Stimulated activated naive CD8-positive, alpha-beta T cell treated with anti-CD3 and anti-CD28 coated beads, Interleukin-15, Interleukin-2, amounts not matched to agents 100 ng/mL and 50 ng/mL, for 24 hours (primary cell): ENCODE data around the gene SERPINA5.
"Not testable (repeated sequence)": the region's sequence is repeated elsewhere in the genome, so short reads cannot be mapped to it uniquely, and the experiment has no call there.

Experiments
- H3K27ac Mint-ChIP-seq: one replicate; pipeline ENCODE4 v1.8.0; 2021; ENCODE audit warnings: mild to moderate bottlenecking, mixed read lengths
- H3K27me3 Mint-ChIP-seq: one replicate; pipeline ENCODE4 v1.8.0; 2021; ENCODE audit warnings: mixed read lengths
- H3K36me3 Mint-ChIP-seq: one replicate; pipeline ENCODE4 v1.8.0; 2021; ENCODE audit warnings: low read depth, mixed read lengths
- H3K4me1 Mint-ChIP-seq: one replicate; pipeline ENCODE4 v1.8.0; 2021; ENCODE audit warnings: low read depth, mixed read lengths
- H3K4me3 Mint-ChIP-seq: one replicate; pipeline ENCODE4 v1.8.0; 2021; ENCODE audit warnings: mild to moderate bottlenecking, mixed read lengths
- H3K9me3 Mint-ChIP-seq: one replicate; pipeline ENCODE4 v1.8.0; 2021; ENCODE audit warnings: mixed read lengths

SERPINA5 gene

DNA sequence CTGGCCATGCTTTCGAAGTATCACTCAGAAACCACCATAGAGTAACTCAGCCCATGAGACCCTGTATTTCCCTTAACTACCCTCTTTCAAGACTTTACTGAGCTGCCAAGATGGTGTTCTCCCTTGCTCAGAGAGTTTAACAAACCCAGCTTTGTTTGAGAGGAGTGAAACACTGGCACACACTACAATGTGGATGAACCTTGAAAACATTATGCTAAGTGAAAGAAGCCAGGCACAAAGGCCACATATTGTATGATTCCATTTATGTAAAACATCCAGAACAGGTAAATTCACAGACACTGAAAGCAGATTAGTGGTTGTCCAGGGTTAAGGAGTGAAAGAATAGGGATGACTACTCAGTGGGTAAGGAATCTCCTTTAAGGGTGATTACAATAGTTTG, 49.8 kb downstream of the SERPINA5 start:
- Mint-ChIP-seq H3K27me3 (peaks cover 14% of the 10 kb centered on the region), H3K4me3 (no peak overlapping the region), H3K27ac (no peak overlapping the region), H3K4me1 (no peaks in the 10 kb centered on the region), H3K36me3 (no peaks in the 10 kb centered on the region), H3K9me3 (no peaks in the 10 kb centered on the region)

DNA sequence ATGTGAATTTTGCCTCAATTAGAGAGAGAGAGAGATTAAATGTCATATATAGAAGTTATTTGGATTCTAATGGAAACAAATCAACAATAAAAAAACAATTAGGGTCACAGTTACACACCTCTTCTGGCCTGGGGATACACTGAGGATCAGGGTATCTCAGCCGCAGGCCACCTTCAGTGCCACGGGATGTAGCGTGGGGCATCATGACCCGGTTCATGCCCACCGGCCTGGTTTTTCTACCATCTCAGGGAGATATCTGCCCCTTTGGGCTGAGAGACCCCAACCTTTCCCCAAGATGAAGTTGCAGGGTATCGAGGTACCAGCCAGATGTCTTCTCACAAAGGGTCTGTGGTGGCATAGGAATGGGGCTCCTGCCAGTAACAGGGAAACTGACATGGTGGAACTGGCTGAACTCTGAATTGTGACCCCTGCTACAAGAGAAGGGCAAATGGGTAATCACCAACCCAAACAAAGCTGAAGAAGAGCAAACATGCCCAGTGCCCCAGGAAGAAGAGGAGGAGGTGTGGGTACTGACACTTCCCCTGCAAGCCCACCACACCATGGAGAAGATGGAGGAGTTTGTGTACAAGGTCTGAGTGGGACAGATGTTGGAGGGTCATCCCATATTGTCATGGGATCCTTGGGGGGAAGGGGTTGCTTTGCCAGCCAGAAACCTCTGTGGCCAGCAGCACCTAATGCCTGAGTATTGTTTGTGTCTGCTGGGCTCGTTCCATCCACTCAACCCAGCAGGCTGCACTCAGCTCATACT, 50.5 kb downstream of the SERPINA5 start:
- Mint-ChIP-seq H3K27ac (no peak overlapping the region), H3K36me3 (no peaks in the 10 kb centered on the region), H3K9me3 (no peaks in the 10 kb centered on the region), H3K4me1 (no peaks in the 10 kb centered on the region), H3K27me3 (peaks cover 14% of the 10 kb centered on the region), H3K4me3 (no peak overlapping the region)

DNA sequence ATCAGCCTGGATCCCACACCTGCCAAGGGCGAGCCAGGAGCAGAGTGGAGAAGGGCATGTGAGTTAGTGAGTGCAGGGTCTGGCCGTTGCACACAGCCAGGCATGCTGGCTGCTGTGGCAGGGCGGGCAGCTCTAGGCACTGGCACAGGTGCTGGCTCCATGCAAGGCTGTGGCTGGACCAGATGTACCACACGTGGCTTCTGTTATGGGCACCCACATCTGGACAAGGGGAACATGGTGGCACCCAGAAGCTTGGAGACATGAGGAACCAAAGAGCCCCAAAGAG, 51.0 kb downstream of the SERPINA5 start:
- peaks cover 14% of the 10 kb centered on the region for H3K27me3 Mint-ChIP-seq
- no peaks in the 10 kb centered on the region for H3K9me3 Mint-ChIP-seq
- no peaks in the 10 kb centered on the region for H3K4me1 Mint-ChIP-seq
- H3K27ac Mint-ChIP-seq: no peak overlapping the region
- H3K36me3 Mint-ChIP-seq: no peaks in the 10 kb centered on the region
- H3K4me3 Mint-ChIP-seq: no peak overlapping the region

DNA sequence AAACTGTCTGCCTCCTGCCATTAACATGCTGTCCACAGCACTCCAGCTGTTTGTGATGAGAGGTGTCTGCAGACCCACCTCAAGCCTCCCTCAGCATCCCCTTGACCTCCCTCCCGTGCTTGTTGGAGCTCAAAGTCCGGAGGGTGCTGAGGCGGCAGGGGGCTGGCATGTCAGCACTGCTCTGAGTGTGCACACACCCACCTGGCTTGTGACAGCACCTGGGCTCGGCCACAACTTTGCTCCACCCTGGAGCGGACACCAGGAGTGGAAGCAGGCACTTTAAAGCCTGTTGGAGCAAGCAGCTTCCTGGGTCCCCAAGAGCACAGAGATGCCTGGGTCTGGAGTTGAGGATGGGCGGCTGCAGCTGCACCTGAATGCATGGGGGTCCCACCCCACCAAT, 51.9 kb downstream of the SERPINA5 start:
- H3K27ac Mint-ChIP-seq: no peak overlapping the region
- no peaks in the 10 kb centered on the region for H3K36me3 Mint-ChIP-seq
- no peaks in the 10 kb centered on the region for H3K9me3 Mint-ChIP-seq
- no peak overlapping the region for H3K4me3 Mint-ChIP-seq
- H3K4me1 Mint-ChIP-seq: no peaks in the 10 kb centered on the region
- peaks cover 14% of the 10 kb centered on the region for H3K27me3 Mint-ChIP-seq

DNA sequence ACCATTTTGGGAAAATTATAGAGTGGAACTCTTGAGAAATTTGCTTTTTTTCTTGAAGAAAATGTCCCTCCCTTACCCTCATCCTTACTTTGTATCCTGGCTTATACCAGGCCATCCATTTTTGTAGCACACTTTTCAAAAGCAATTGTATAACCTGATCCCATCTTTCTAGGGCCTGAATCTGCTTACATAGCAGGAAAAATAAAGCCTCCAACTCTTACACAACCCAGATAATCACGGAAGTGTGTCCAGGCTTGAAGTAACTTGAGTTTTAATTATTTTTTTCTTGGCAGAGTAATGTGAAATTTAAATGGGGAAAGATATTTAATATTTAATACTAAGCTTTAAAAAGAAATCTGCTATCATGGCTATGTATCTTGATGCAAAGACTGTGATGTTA, 53.9 kb downstream of the SERPINA5 start:
- Mint-ChIP-seq H3K27me3 (peaks cover 4% of the 10 kb centered on the region), H3K27ac (no peak overlapping the region), H3K9me3 (no peaks in the 10 kb centered on the region)

DNA sequence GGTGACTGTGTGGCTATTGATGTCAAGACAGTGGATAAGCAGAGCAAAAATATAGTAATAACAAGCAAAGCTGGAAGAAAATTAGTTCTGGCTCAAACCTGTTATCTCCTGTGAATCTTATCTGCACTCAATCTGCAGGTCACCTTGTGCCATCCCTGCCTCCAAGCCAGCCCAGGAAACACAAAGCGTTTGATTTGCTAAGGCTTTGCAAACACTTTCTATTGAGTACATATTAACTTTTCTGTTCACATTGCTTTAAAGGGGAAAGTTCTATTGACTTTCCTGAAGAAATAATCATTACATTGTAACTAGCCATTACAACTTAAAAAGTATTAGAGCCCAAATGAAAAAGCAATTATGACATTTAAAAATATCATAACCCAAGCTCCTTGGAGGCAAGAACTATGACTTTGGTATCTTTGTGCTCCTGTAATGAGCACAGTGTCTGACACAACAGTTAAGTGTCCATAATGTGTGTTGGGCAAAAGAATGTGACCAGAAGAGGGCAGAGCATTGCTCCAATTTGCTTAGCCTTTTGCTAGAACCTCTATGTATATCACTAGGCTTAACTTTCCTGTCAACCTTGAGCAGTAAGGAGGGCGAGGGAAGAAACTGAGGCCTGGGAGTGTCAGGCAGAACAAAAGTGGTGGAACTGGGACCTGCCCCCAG, 55.7 kb downstream of the SERPINA5 start:
- Mint-ChIP-seq H3K4me3 (no peak overlapping the region), H3K9me3 (no peaks in the 10 kb centered on the region), H3K27me3 (no peaks in the 10 kb centered on the region), H3K36me3 (no peaks in the 10 kb centered on the region), H3K27ac (no peak overlapping the region), H3K4me1 (no peaks in the 10 kb centered on the region)

More for the DNA sequence above, 53.9 kb downstream of the SERPINA5 start:
- H3K4me3 Mint-ChIP-seq: no peak overlapping the region
- H3K4me1 Mint-ChIP-seq: no peaks in the 10 kb centered on the region
- no peaks in the 10 kb centered on the region for H3K36me3 Mint-ChIP-seq

DNA sequence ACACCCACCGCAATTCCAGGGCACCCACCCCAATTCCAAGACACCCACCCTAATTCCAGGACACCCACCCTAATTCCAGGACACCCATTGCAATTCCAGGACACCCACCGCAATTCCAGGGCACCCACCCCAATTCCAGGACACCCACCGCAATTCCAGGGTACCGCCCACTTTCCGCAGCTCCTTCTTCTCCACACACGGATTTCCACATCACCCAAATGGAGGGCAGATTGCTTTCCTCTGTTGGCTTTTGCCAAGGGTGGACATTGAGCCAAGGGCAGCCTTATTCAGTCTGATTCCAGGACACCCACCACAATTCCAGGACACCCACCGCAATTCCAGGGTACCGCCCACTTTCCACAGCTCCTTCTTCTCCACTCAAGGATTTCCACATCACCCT, 56.6 kb downstream of the SERPINA5 start:
- not testable (repeated sequence) for H3K36me3 Mint-ChIP-seq, H3K9me3 Mint-ChIP-seq, H3K4me1 Mint-ChIP-seq, H3K27ac Mint-ChIP-seq, H3K4me3 Mint-ChIP-seq, H3K27me3 Mint-ChIP-seq

DNA sequence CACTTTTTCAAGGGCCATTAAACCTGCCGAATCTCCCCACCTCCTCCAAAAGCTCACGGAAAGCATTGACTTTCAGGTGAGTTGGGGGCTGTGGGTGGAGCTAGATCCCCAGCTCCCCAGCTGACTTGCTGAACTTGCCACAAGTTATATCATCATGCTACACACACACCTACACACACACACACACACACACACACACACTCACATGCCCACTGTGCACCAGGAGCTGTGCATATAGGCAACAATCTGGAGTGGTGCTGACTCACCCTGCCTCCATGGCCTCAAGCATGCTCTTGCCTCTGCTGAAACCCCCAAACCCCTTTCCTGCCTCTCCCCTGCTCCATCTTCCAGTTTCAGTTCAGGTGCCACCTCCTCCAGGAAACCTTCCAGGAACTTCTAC, 57.1 kb downstream of the SERPINA5 start:
- no peaks in the 10 kb centered on the region for H3K9me3 Mint-ChIP-seq
- H3K4me3 Mint-ChIP-seq: no peak overlapping the region
- H3K27me3 Mint-ChIP-seq: no peaks in the 10 kb centered on the region
- no peaks in the 10 kb centered on the region for H3K36me3 Mint-ChIP-seq
- no peak overlapping the region for H3K27ac Mint-ChIP-seq
- no peaks in the 10 kb centered on the region for H3K4me1 Mint-ChIP-seq

DNA sequence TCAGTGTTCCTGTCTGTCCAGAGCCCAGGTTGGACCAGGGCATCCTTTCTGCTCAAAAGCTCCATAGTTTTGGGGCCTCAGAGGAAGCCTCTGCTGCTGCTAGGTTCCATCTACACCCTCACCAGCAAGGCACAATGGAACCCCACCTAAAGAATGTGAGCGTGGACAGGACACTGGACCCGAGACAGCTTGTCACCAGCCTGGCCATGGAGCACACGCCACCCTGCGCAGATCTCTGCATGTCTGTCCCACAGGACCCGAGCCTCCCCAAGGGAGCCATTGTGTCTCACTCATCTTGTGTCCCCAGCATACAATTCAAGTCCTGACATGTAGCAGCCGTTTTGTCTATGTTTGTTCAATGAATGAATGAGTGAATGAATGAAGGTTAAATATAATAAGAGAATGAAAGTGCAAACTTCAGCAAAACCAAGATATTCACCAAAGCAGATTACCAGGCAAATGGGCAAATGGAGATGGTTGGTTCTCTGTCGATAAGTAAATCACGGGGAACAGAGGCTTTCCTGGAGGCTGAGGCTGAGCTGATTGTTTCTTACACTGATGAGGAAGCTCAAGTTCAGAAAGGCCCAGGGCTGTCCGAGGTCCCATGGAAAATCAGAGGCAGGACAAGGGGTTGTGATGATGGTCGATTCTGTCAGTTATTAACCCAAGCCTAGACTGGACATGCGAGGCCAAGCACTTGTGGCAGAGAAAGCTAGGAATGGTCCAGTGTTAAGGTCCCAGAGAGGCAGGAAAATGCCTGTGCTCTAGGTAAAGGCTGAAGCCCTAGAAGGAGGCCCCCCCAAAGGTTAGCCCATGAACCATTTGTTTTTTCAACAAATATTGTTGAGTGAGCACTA, 58.0 kb downstream of the SERPINA5 start:
- Mint-ChIP-seq H3K27ac (no peak overlapping the region), H3K4me3 (no peak overlapping the region), H3K27me3 (no peaks in the 10 kb centered on the region), H3K9me3 (no peaks in the 10 kb centered on the region), H3K36me3 (no peaks in the 10 kb centered on the region), H3K4me1 (no peaks in the 10 kb centered on the region)

DNA sequence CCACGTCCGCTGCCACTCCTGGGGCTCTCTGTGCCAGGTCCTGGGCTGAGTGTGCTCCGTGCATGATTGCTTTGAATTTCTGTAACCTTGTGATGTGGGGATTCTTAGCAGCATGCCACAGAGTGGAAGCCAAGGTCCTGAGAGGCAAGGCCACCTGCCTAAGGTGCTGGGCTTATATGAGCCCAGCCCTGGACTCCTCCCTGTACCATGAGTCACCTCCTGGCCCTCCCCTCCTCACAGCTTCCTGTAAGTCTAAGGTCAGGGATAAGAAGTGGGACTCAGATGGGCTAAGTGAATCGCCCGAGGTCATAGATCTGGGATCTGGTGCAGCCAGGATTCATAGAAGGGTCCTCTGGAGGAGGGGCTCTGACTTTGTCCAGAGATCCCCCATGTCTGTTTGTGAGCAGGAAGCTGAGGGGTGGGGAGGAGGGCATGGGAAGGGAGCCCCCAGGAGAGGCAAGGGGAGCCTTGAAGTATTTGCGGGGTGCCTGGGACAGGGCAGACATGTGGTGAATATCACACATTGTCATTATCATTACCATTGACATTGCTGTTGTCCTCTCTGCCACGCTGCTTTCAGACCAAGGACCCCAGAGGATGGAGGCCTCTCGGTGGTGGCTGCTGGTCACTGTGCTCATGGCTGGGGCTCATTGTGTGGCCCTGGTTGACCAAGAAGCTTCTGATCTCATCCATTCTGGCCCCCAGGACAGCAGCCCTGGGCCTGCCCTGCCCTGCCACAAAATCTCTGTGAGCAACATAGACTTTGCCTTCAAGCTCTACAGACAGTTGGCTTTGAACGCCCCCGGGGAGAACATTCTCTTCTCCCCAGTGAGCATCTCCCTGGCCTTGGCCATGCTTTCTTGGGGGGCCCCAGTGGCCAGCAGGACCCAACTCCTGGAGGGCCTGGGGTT, 59.8 kb downstream of the SERPINA5 start:
- Mint-ChIP-seq H3K36me3 (no peaks in the 10 kb centered on the region), H3K27me3 (peaks cover 6% of the 10 kb centered on the region), H3K27ac (no peak overlapping the region)

DNA sequence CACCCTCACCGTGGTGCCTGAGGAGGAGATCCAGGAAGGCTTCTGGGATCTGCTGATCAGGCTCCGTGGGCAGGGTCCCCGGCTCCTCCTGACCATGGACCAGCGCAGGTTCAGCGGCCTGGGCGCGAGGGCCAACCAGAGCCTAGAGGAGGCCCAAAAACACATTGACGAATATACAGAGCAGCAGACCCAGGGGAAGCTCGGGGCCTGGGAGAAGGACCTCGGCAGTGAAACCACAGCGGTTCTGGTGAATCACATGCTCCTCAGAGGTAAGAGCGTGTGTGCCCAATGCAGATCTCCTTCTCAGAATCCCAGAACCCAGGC, 60.4 kb downstream of the SERPINA5 start:
- Mint-ChIP-seq H3K36me3 (no peaks in the 10 kb centered on the region), H3K27ac (no peak overlapping the region)

More for the DNA sequence above, 59.8 kb downstream of the SERPINA5 start:
- H3K9me3 Mint-ChIP-seq: peaks cover 6% of the 10 kb centered on the region
- H3K4me1 Mint-ChIP-seq: no peaks in the 10 kb centered on the region
- H3K4me3 Mint-ChIP-seq: no peak overlapping the region

More for the DNA sequence above, 60.4 kb downstream of the SERPINA5 start:
- Mint-ChIP-seq H3K4me3 (no peak overlapping the region), H3K4me1 (no peaks in the 10 kb centered on the region), H3K27me3 (peaks cover 8% of the 10 kb centered on the region), H3K9me3 (peaks cover 8% of the 10 kb centered on the region)
